ENCODE results near the gene ATP5PB. TPM values are rescaled to one million over a fixed set of nuclear protein-coding genes. Genes with fewer than 3 reads are reported as not detected.
A peak's percentile ranks its signal among the peaks of the same experiment; 100 is the strongest.

The ATP5PB gene, protein sequence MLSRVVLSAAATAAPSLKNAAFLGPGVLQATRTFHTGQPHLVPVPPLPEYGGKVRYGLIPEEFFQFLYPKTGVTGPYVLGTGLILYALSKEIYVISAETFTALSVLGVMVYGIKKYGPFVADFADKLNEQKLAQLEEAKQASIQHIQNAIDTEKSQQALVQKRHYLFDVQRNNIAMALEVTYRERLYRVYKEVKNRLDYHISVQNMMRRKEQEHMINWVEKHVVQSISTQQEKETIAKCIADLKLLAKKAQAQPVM
- total RNA-seq = 100 to 1,000 TPM; 410 to 461 TPM
- long read RNA-seq, transcript ATP5PB-202 (7 exons, 3,156 nt) = major isoform, 508 of 528 reads
- long read RNA-seq, transcript ATP5PB-201 (6 exons, 1,040 nt) = minor isoform, 7 of 528 reads
- long read RNA-seq, partial matches to known transcripts = 7 of 528 reads
- long read RNA-seq, other reads (novel, unspliced or antisense) = 6 of 528 reads

DNA sequence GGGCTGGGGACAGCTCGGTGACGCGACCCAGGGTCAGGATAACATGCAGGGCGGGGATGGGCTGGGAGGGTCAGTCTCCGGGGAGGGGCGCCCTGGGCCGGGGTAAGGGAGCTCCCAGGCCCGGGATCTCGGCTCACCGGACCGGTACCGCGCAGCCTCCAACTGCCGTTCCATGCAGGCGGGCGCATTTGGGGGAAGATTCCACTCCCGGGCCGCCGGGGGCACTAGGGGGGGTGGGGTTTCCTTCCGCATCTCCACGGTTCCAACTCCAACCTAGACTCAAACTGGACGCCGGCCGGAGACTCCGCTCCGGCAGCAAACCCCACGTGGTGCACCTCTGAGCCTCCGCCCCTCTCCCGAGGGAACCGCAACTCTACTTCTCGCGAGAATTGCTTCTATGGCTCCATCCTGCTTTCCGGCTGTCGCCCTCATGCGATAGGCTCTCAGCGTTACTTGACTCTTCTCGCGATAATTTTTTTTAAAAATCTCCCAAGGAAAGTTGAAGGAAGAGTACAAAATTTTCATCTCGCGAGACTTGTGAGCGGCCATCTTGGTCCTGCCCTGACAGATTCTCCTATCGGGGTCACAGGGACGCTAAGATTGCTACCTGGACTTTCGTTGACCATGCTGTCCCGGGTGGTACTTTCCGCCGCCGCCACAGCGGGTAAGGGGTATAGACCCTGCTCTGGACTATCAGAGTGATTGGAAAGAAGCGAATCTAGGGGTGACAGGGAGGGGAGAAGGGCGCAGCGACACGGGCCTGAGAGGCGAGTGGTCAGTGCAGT is at the start of gene ATP5PB, which contains the start of gene WDR77:
Gene ATP5PB, plus strand, starts transcription at position 547 of the 785 bp plus-strand sequence. Its CDS starts 78 bp downstream, at position 625.
Gene WDR77, minus strand, starts transcription at position 339 of the 785 bp plus-strand sequence. Its CDS starts 87 bp downstream, at position 252.
- DNase-seq (peak; percentile 92 to 97), ATAC-seq (peak; percentile 87)
- intact Hi-C loops (cut with DNase I, micrococcal nuclease) = no loop called here

DNA sequence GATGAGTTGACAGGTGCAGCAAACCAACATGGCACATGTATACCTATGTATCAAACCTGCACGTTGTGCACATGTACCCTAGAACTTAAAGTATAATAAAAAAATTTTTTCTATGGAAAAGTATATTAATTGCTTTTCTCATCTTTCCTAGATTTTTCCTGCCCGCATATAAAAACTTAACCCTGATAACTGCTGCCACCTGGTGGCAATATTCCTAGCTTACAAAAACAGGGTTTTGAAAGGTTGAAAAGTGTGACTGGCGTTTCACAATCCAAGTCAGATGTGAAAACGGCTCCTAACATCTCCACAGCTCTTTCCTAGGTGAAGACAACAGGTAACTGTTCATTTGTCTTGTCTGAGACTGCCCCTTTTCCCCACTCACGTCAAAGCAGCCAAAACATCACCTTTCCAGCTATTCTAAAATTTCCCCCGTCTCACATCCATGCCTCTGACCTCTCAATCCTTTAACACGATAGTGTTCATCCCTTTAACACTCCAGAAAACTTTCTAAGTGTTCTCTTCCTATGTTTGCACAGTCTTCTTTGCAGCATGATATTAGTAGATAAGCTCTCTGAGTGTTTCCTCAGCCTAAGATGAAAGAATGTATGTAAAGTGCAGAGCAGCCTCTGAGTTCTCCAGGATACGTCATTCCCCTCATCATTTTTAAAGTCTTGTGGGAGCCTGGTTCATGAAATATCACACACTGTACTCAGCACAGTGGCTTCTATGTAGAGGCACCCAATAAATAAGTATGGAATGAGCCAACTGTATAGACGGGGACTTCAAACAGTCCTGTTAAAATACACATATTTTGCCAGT is 49.3 kb upstream of the ATP5PB start:
- intact Hi-C loops (cut with DNase I, micrococcal nuclease) = loop anchor here in 1 of 2 donors (5.0 kb wide), 1 partner anchor 178 kb away; no protein-coding TSS in a partner anchor
- ATAC-seq (no peak), DNase-seq (peak in 1 of 2 donors; percentile 66)

DNA sequence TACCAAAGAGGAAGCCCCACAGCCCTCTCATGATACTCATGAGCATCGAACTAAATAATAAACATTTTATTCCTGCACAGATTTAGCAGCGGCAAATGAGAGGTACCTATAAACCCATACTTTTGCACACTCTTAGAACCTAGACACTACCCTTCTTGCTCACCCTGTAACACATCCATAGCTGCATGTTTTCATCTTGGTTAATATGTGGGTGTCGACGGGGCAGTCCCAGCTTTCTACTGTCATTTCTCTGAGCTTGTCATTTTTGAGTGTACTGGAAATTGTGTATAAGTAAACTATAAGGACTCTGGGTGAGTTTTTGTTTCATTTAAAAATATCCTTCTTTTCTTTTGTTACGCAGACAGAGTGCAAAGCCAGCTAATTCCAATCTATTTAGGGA is 47.2 kb upstream of the ATP5PB start:
- DNase-seq (no peak), ATAC-seq (no peak)
- intact Hi-C loops (cut with DNase I, micrococcal nuclease) = loop anchor here in 1 of 2 donors (5.0 kb wide), 1 partner anchor 180 kb away; no protein-coding TSS in a partner anchor

DNA sequence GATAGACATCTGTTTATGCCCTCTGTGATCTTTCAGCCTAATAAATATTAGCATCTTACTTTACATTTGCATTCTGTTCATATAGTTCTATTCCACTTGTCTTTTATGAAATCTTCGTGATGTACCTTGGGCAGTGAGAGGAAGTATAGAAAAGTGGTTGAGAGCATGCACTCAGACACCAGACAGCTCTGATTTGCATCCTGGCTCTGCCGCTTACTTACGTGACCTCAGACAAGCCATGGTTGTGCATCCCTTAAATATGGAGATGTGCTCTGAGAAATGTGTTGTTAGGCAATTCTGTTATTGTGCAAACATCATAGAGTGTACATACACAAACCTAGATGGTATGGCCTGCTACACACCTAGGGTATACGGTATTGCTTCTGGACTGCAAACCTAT is 44.7 kb upstream of the ATP5PB start:
- DNase-seq = no peak
- intact Hi-C loops (cut with DNase I, micrococcal nuclease) = loop anchor here in 1 of 2 donors (5.0 kb wide), 1 partner anchor 182 kb away; no protein-coding TSS in a partner anchor
- no peak for ATAC-seq

DNA sequence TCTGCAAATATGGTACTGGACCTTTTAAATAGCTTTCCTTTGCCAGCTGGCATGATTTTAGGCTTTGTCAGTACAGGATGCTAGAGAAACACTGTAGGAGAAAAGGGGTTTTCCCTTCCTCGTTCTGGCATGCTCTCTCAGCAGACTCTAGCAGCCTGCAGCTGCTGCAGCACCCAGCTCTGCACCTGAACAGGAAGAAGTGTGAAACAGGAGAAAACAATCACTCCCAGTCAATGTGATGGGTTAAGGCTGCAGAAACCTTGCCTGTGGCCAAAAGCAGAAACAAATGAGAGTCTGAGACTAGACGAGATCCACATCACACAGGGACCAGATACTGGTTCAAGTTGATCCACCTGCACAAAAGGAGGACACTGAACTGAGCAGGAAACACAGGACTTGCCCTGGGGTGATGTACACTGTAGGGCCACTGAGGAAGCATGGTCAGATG is 42.9 kb upstream of the ATP5PB start:
- peak; percentile 71 for ATAC-seq
- peak; percentile 14 to 32 for DNase-seq
- intact Hi-C loops (cut with DNase I, micrococcal nuclease) = no loop called here

DNA sequence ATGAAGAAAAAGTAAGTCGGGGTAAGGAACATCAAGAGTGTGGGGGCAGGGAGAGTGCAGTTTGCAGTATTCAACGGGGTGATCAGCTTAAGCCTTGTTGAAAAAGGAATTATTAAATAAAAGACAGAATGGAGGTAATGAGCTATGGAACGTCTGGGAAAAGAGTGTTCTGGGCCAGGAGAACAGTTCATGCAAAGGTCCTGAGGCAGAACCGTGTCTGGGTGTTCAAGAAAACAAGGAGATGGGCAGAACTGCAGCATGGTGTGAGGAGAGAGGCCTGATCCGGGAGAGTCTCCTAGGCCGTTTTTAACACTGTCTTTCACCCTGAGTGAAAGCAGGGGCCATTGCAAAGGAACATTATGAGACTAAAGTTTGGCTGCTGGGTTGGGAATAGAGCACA is 42.0 kb upstream of the ATP5PB start:
- intact Hi-C loops (cut with DNase I, micrococcal nuclease) = no loop called here
- no peak for DNase-seq
- no peak for ATAC-seq

DNA sequence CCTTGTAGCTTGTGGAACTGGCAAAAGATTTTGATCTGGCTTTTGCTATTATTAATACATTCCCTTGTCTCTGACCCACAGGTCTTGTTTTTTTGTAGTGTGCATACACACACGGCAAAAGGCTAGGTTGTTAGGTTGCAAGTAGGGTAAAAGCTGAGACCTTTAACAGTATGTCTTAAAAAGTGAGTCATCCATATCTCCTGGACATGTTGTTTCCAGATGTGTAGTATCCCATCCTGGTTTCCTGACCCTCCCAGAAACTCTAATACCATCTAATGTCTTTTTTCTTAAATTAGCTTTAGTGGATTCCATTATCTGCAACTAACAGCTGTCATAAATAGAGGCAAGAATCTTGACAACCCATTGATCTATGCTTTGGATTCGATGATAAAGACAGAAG is 36.4 kb upstream of the ATP5PB start:
- DNase-seq = no peak
- intact Hi-C loops (cut with DNase I, micrococcal nuclease) = no loop called here
- ATAC-seq = no peak

DNA sequence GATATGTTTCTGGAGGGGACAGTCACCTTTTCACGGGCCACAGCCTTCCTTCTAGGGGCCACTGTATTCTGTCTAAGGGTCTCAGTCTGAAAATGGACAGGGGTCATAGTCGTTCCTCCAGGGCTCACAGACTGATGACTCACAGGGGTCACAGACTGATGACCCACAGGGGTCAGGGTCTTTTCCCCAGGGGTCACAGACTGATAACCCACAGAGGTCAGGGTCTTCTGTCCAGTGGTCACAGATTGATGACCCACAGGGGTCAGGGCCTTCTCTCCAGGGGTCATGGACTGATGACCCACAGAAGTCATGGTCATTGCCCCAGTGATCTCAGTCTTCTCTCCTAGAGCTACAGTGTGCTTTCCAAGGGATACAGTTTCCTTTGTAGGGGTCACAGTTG is 34.5 kb upstream of the ATP5PB start:
- intact Hi-C loops (cut with DNase I, micrococcal nuclease) = no loop called here
- ATAC-seq (no peak), DNase-seq (no peak)

DNA sequence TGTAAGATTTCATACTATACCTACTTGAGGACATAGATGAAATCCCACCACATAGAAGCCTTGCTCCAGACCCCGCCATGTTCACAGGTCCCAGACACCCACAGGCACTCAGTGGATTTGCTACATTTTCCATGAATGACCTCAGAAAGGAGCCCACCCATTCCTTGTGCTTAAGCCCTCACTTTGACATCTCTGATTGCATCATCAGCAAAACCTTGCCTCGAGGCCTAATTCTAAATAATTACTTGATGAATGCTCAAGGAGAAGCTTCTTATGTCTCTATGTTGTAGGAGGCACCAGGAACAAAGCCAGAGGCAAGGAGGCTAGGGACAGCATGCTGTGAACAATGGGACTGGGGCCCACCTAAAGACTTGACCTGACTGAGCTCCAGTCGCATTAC is 33.8 kb upstream of the ATP5PB start:
- no peak for ATAC-seq
- intact Hi-C loops (cut with DNase I, micrococcal nuclease) = no loop called here
- no peak for DNase-seq

DNA sequence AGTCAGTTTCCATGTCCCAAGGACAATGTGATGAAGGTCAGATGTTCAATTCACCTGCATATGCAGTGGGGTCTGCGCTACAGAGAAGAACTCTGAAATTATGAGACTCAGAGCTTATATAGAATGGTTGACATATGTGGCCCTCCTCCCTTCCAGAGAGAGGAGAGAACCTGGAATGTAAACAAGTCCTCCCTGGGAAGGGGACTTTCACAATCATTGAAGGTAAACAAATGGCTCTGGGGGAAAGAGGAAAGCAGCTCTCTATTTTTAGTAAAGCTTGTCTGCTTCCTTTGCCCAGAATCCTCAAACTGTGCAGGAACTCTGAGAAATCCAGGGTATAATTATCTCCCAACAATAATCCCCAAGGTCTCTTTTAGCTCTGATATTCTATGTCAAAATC is 31.5 kb upstream of the ATP5PB start:
- intact Hi-C loops (cut with DNase I, micrococcal nuclease) = no loop called here
- DNase-seq (no peak), ATAC-seq (no peak)

DNA sequence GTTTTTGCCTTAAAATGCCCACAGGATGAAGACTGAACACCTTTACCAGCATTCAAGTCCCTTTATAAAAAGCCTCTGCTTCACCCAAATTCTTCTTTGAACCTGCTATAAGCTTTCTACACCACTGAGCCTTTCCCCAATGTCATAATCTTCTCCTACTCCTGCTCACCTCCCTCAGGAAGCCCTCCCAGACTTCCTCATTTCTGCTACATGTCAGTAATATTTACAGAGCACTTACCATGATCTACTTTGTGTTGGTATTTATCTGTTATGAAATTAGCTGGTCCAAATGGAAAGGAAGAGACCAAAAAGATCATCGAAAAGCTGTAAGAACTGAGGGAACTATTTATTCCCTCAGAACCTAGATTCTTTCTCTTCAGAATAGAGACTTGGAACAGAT is 30.2 kb upstream of the ATP5PB start:
- ATAC-seq (no peak), DNase-seq (no peak)
- intact Hi-C loops (cut with DNase I, micrococcal nuclease) = no loop called here

DNA sequence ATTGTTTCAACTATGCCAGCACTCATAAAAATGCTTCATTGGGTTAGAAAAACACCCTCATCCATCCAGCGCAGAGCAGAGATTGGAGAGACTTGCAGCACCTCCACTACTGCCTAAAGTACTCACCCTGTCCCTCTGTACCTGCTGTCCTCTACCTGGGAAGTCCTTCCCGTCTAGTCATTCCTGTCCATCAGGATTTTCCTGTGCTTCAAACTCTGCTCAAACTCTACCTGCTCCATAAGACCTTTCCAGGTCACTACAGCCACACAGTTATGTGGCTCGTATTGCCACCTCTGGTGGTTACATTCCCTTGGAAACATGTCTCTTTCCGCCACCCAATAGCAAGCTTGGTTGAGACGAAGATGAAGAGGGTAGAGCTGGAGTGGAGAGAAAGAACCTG is 28.9 kb upstream of the ATP5PB start:
- ATAC-seq (no peak), DNase-seq (no peak)
- intact Hi-C loops (cut with DNase I, micrococcal nuclease) = no loop called here

DNA sequence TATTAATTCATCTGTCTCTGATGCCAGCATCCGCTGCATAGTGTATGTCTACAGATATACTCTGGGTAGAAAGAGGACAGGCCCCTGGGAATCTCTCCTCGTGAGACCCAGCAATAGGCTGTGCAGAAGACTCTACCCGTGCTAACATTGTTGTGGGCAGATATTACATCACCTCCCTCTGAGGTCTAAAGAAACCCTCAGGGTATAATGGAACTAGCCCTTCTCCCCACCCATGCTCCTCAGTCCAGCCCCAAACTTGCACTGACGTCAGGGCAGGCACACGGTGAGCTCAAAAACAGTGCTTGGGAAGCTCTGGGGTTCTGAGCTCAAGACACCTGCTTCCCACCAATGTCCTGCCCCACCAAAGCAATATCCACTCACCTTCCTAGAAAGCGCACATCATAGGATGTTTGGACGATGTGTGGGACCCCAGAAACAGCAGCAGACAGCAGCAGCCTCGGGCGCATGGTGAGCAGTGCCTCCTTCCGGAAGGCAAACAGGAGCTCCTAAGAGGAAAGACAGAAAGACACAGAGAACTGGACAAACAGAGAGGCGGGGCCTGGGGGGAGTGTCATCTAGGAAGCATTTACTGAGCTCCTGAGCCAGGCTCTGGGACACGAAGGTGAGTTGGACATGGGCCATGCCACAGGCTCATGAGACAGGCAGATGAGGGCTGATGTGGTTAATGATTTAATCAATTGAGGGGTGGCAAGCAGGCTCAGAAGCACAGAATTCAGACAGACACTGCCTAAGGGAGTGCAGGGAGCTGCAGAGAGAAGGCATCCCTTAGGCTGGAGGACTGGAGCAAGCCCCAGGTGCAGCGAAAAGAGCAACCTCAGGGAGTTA is 26.5 kb upstream of the ATP5PB start:
- peak; percentile 97 for ATAC-seq

DNA sequence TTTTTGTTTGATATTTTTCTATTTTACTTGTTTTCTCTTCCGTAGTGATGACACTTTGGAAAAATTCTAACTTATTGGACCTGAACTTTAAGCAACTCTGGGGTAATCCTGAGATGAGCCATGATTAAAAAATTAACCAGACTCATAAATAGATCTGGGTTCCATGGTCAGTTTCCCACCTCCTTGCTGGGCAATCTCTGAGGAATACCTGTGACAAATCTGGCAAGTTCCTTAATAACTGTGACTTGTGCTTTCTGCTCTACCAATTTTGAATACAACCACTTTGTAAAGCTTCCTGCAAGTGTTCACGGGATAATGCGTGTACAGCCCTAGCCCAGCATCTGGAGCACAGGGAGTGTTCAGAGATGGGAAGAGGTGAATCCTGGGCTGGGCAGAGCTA is 25.0 kb upstream of the ATP5PB start:
- DNase-seq (no peak), ATAC-seq (no peak)
- intact Hi-C loops (cut with DNase I, micrococcal nuclease) = no loop called here

More for the DNA sequence above, 26.5 kb upstream of the ATP5PB start:
- peak; percentile 83 to 84 for DNase-seq
- intact Hi-C loops (cut with DNase I, micrococcal nuclease) = no loop called here

DNA sequence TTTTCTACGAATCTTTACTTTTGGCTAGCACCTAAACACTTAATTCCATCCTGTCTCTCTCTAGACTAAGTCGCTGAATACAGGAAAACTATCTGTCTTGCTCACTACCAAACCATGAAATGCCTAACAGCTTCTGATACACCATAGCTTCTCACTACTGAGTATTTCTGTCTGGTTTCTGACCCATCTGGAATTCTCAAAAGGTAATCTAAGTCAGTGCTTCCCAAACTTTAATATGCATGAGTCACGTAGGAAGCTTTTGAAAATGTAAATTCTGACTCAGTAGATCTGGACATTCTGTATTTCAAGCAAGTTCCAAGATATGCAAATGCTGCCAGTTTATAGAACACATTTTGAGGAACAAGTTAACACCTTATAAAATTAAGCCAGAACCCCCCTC is 12.5 kb upstream of the ATP5PB start:
- DNase-seq (no peak), ATAC-seq (no peak)
- intact Hi-C loops (cut with DNase I, micrococcal nuclease) = no loop called here

DNA sequence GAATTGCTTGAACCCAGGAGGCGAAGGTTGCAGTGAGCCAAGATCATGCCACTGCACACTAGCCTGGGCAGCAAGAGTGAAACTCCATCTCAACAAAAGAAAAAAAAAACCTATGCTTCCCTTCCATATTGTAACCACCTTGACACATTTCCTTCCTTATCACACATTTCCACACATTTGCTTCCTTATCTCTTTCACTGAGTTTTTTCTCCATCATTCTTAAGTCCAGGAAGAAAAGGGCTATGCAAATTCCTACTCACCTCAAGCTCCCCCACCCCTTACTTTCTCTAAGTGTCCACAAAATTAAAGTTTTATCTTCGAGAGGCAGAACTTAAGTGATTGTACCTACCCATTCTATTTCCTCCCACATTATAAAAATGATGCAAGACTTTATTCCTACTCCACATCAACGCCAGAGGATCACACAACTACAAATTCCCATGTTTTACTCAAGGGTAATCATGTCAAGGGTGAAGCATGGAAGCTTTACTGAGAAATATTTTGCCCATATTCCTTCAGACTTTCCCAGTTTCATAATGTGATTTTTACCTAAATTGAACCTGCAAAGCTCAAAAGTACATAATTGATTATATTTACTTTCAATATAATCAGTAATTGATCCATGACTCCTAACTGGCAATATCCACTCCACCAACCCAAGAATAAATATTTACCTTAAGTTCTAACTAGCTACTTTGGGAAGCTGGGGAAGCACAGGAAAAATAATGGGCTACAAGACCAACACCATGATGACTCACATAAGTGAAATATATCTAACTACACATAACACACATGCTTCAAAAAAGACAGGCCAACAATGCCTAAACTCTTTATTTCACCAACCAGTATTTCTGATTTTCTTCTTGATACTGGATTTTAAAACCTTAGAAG is 9.6 kb upstream of the ATP5PB start:
- intact Hi-C loops (cut with DNase I, micrococcal nuclease) = no loop called here
- ATAC-seq = no peak
- no peak for DNase-seq

DNA sequence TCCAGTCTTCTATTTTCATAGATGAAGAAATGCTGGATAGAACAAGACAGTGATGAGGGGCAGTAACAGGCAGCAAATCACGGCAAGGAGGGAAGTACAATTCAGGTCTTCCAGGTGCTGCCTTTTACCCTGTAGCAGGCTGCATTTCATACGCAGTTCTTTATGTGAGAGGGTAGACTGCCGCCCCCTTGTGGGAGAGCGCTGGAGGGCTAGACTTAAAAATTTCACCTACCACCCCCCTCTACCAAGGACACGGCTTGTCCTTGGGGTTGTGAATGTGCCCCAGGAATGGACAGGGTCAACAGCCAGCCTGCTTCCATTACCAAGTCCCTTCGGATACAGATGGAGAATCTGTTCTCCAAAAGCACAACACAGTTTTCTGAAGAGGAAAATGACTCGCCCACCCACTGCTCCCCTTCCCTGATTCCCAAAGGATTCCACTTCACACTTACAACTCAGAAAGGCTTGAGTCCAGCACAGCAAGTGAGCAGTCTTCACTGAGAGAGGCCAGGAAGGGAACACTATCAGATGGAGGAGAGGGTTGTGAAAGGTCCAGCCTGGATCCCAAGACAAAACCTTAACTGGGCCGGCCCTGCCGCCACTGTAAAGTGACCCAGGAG is 7.6 kb upstream of the ATP5PB start:
- intact Hi-C loops (cut with DNase I, micrococcal nuclease) = no loop called here
- peak in 1 of 2 donors; percentile 65 for DNase-seq
- ATAC-seq = peak; percentile 42

All from left colon (tissue), 2 donors.